CD4-positive, alpha-beta T cell treated with Interleukin-6 at 100 ng/mL for 8 hours (primary cell): ENCODE data around the gene GALNT15.

Experiments used
- DNase-seq: peaks from one replicate; pipeline ENCODE4 v3.0.0-alpha.2; 2020; ENCODE audit warnings: mixed read lengths, low spot score

Gene GALNT15

GRCh38 chr3:16229681-16230080, 55.2 kb downstream of the GALNT15 start:
- DNase-seq = no peak

- DNase-seq = no peak
Measured at GRCh38 chr3:16231983-16232382, 57.5 kb downstream of the GALNT15 start.

GRCh38 chr3:16233806-16234205, 59.3 kb downstream of the GALNT15 start:
- DNase-seq = no peak

- no peak for DNase-seq
Measured at GRCh38 chr3:16234281-16234680, 59.8 kb downstream of the GALNT15 start.

- no peak for DNase-seq
Measured at GRCh38 chr3:16236030-16236639, 61.7 kb downstream of the GALNT15 start.

- DNase-seq = no peak
Measured at GRCh38 chr3:16236856-16237393, 62.4 kb downstream of the GALNT15 start.

GRCh38 chr3:16239086-16239770, 64.7 kb downstream of the GALNT15 start:
- no peak for DNase-seq

GRCh38 chr3:16239780-16240179, 65.3 kb downstream of the GALNT15 start:
- DNase-seq = no peak

- no peak for DNase-seq
Measured at GRCh38 chr3:16240229-16241023, 65.9 kb downstream of the GALNT15 start.

GRCh38 chr3:16241225-16241624, 66.7 kb downstream of the GALNT15 start:
- no peak for DNase-seq

GRCh38 chr3:16242177-16242576, 67.7 kb downstream of the GALNT15 start:
- DNase-seq = no peak

GRCh38 chr3:16243706-16244490, 69.4 kb downstream of the GALNT15 start:
- no peak for DNase-seq

GRCh38 chr3:16245609-16246008, 71.1 kb downstream of the GALNT15 start:
- no peak for DNase-seq

GRCh38 chr3:16247282-16248061, 73.0 kb downstream of the GALNT15 start:
- peak; percentile 80 for DNase-seq

GRCh38 chr3:16248556-16248955, 74.1 kb downstream of the GALNT15 start:
- DNase-seq = no peak

GRCh38 chr3:16249336-16249735, 74.9 kb downstream of the GALNT15 start:
- DNase-seq = no peak

- DNase-seq = no peak
Measured at GRCh38 chr3:16249886-16250285, 75.4 kb downstream of the GALNT15 start.

GRCh38 chr3:16251316-16252085, 77.0 kb downstream of the GALNT15 start:
- no peak for DNase-seq

GRCh38 chr3:16252243-16252978, 77.9 kb downstream of the GALNT15 start:
- no peak for DNase-seq

GRCh38 chr3:16252988-16253387, 78.5 kb downstream of the GALNT15 start:
- DNase-seq = no peak
